Stimulated activated naive CD4-positive, alpha-beta T cell treated with Interleukin-2 at 50 U/mL for 16 hours (primary cell): ENCODE data around the gene NOTCH2NLA.
"Not testable (repeated sequence)": the region's sequence is repeated elsewhere in the genome, so short reads cannot be mapped to it uniquely, and the experiment has no call there.

Source experiments
- DNase-seq: peaks from one replicate; lab custom pipeline; 2025; lab: John Stamatoyannopoulos, UW

NOTCH2NLA gene

DNA sequence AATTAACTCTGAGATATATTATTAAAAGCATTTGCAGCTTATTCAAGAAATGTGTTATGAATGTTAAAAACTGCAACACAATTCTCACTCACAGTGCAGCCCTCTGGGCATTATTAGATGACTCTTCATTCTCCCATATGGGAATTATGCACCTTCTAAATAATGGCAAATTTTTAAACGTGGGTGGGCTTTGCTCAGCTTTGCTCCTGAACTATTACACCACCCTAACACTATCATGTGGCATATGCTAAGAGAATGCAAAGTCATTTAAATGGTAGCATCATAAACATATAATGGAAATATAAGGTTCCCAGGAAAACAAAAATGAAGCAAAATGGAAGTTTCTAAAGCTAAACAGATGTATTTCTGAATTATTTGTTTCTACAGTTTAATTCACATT lies 61.5 kb downstream of the NOTCH2NLA start:
- DNase-seq = not testable (repeated sequence)

DNA sequence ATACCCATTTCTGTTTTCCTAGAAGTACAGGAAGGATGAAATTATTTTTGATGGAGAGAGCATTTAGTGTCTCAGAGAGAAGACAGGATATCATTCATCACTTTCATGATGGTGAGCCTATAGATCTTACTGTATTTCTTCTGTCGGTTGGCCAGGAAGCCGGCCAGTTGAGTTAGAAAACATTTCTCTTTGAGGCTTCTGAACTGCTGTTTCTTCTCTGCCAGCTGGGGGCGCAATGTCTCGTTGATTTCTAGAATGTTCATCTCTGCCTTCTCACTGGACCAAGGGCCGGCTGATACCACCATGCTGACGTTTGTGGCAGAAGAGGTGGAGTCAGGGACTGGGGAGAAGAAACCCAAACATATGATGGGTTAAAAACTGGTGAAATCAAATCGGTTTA lies 84.4 kb downstream of the NOTCH2NLA start, which contains the start of gene NBPF10:
Gene NBPF10, minus strand, starts transcription at position 340 of the 400 bp plus-strand sequence. Its CDS starts 35 bp downstream, at position 305.
- not testable (repeated sequence) for DNase-seq
